NOMO-1 treated with DMSO at 0.1 percent for 48 hours (cell line): ENCODE results near the gene GCA.

Source experiments
- DNase-seq: peaks from one replicate; lab custom pipeline; 2025; ENCODE audit not compliant: unreplicated experiment; lab: John Stamatoyannopoulos, UW

GCA gene

DNA sequence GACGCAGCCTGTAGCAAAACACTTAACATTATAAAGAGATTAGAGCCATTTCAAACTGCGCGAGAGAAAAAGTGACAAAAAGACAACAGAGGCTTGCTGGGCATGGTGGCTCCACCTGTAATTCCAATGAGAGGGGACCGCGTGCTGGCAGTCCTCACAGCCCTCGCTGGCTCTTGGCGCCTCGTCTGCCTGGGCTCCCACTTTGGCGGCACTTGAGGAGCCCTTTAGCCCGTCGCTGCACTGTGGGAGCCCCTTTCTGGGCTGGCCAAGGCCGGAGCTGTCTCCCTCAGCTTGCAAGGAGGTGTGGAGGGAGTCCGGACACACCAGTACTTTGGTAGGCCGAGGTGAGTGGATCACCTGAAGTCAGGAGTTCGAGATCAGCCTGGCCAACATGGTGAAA lies 16.1 kb upstream of the GCA start:
- DNase-seq, result no peak

DNA sequence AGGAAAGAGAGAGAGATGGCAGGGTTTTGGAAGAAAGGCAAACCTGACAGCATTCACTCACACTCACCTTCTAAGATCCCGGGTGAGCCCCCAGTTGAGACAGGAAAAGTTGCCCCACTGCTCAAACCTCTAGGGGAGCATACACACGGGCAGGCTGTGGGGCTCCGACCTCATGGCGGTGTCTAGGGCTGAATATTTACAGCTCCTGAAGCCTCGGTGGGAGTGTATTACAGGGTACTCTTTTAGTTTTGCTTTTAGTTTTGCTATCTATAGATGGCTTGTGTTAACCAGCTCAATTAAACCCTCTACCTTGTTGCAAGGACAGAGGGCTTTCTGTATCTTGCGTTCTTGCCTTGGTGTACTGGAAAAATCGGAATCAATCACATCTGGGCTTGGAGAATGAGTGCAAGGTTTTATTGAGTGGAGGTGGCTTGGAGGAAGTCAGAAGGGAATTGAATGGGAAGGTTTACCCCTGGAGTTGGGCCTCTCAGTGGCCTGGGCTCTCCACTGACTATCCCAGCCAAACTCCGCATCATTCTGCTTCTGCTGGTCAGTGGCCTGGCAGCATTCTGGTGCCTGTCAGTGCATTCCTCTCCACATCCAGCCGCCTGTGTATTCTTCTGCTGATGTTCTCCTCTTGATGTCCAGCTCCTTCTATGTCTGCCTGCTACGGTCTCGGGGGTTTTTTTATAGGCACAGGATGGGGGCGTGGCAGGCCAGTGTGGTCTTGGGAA lies 15.3 kb upstream of the GCA start:
- DNase-seq, result no peak

DNA sequence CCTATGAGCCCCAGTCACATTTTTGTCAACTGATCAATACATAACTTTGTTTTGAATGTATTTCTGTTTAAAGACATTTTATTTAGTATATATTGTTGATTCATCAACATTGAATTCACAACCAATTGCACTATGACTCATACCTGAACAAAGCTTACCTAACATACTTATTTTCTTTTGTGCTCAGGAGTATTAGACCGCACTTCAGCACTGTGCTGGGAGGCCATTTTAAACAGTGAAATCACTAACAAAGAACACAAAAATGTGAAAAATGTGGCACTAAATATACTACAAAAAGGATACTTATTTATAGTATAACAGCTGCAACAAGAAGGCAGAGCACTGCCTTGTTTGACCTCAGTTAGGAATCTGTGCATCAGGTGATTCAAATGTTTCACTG lies 13.1 kb upstream of the GCA start:
- no peak for DNase-seq

DNA sequence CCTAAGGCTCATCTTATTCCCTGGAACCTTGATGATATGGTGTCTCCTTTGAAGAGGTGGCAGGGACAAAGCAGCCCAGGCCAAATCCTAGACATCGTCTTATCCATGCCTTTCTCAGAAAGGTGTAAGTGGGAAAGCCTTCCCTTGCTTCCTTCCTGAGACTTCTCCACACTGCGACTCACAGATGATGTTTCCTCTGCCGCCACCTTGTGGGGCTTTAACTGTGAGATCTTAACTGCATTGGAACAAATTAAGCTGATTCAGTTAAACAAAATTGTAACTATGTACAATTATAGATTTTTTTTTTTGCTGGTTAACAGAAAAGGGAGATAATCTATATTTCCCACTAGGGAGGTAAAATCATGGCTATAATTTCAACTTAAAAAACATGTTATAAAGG lies 10.0 kb upstream of the GCA start:
- DNase-seq, result no peak

DNA sequence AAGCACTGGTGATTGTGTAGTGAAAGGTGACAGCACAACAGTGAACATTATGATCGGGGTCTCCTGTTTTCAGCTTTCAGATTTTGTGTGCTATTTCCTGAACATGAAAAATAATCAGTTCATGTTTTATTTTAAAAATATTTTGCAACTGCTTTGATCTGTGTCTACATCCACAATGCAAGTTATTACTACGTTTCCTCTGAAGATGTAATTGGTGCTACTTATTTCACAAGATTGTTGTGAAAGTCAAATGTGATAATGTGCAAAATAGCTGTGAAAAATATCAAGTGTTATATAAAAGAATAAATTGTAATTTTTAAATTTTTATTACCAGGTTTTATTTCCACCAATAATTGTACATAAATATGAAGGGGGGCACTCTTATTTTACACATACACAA lies 6.1 kb upstream of the GCA start:
- peak; percentile 22 for DNase-seq

DNA sequence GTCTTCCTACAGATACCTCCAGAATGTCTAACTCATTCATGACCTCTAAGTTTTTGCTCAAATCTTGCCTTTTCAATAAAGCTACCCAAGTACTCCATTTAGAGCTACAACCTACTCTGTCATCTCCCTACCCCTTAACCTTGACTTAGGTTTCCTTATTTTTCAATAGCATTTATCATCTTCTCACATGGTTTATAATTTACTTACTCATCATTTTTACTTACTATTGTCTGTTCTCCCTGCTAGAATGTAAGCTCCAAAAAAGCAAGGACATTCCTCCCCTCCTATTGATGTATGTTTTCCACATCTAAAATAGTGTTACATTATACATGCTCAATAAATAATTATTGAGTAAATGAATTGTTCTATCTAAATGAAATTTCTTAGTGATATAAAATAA lies 3.1 kb upstream of the GCA start:
- DNase-seq, result no peak

DNA sequence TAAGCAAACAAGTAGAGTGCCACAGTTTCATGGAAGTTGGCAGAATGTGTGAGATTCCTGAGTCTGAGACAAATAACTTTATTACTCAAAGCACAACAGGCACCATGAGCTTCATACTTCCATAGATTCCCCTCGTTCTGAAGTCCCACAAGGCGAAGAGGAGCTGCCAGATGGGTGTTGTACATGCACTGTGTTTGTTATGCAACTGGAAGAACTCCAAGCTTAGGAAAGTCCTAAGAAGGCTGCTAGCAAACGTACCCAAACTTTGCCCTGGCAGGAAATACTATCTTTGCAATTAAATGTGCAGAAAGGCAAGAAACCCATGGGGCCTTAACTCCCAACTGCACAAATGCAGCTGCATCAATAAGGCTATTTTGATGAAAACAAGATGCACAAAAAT lies 1.6 kb upstream of the GCA start:
- no peak for DNase-seq

DNA sequence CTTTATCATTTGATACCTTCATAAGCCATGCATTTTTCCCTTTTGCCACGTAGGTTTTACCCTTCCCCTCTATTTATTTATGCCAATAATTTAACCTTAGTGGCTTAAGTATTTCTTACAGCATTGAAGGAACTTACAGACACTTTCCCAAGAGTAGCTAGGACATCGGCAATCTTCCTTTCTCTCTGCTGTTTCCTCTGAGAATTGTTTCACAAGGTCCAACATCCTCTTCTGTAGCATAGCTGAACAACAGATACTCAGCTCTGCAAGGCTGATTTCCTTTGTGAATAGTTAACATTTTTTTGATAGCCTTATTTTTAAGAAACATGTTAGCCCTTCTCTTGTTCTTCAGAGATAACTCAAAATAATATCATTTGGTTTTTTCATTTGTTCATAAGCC lies 1.1 kb upstream of the GCA start:
- DNase-seq, result peak; percentile 30

DNA sequence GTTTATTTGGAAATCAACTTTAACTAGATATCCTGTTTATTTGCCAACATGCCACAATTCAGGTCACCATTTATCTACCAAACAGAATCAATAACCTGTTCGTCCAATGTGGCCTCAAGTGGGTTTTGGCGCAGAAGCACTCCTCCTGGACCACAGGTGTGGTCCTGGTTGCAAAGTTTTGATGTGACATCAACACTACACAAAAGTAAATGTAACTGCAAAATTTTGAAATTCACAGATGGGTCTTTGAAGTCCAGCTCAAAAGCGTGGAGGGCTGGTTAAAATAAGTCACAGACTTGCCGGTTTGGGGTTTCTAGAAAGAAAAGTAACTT lies 474 bp upstream of the GCA start:
- no peak for DNase-seq

DNA sequence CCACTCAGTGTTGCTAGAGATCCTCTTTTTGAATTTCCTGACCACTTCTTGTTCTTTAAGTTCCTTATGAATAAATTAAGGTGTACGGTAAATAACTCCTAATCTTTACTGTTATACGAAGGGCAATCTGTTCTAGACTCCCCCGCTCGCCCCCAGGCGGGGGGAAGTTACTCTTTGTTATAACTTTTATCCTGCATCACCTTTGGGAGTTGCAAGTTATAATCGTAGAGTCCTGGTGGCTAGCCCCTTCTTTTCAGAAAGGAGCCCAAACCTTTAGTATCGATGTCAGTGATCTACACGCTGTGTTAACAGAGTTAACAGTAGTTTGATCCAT lies 652 bp downstream of the GCA start:
- no peak for DNase-seq

DNA sequence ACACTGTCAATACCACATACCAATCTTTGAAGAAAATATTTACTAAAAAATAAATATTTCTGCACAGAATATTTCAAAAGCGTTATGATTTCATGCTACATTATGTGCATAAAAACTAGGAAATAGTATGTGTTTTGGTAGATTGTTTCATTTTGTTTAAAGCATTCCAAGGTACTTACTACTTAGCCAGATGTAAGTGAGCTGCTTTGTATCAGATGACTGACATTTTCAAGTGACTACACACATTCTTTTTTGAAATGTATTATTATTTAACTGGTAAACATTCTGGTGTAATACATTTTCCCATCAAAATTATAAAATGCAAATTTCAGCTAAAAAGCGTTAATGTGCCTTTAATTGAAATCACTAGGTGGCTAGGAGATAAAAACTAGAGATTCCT lies 21.5 kb downstream of the GCA start:
- DNase-seq, result no peak

DNA sequence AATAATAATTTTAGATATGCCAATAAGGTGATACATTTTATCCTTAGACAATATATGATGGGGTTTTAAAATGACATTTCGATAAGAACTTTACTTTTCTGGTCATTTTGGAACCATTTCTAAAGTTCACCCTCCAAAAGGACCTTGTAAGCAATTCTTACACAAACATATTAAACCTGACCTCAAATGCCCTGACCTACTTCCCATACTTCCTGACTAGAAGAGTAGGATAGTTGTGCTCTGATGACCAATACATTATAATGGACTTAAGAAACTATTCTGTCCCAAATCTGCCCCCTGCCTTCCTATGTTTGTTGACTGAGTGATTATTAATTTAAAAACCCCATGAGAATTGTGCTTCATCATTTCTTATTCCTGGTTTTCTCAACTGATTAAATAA lies 24.6 kb downstream of the GCA start:
- DNase-seq, result no peak

DNA sequence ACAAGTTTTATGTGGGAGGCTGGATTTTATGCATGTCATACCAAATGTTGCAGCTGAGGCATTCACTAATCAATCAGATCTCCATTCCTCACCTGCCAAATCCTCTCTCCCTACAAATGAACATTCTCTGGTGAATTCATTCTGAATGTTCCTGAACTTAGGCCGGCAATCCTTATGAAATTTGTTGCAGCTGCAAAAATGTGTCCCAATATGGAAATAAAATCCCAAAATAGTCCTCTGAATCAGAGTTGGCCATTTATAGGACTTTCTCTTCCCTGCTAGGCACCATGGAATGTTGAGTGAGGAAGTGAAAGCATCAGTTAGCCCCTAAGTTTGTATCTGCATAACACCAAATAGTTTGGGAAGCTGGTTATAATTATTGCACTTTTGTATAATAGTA lies 25.6 kb downstream of the GCA start:
- DNase-seq, result no peak

DNA sequence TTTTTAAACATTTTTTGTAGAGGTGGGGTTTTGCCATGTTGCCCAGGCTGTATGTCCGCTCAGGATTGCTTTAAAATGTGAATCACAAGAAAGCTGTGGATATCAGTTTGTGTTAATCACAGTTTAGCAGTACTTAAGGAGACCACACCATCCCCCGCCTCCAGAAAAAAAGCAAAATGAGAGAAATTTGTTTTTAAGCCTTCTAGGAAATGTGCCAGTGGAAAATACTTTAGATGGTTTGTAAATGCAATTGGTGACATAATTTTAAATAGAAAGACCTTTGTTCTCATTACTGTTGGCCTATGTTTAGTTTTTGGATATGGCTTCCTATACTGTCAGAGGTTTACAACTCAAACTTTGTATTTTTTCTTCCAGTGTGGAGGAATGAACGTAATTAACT lies 27.0 kb downstream of the GCA start:
- no peak for DNase-seq

DNA sequence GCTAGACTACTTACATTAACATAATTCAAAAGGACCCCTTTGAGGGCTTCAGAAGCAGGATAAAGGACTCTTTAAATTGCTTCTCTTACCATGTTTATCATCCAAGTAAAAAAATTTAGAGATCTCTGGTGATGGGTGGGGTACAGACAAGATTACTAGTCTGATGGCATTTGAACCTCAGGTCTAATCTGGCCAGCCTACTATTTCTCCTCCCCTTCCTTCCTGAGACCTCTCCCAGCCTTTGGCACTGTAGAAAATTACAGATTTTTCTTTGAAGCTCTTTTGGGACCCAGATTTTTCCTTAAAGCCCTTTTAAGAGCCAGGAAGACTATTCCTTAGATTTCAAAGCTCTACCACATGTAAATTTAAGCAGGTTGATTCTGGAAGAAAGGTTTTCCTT lies 28.9 kb downstream of the GCA start:
- DNase-seq, result no peak

DNA sequence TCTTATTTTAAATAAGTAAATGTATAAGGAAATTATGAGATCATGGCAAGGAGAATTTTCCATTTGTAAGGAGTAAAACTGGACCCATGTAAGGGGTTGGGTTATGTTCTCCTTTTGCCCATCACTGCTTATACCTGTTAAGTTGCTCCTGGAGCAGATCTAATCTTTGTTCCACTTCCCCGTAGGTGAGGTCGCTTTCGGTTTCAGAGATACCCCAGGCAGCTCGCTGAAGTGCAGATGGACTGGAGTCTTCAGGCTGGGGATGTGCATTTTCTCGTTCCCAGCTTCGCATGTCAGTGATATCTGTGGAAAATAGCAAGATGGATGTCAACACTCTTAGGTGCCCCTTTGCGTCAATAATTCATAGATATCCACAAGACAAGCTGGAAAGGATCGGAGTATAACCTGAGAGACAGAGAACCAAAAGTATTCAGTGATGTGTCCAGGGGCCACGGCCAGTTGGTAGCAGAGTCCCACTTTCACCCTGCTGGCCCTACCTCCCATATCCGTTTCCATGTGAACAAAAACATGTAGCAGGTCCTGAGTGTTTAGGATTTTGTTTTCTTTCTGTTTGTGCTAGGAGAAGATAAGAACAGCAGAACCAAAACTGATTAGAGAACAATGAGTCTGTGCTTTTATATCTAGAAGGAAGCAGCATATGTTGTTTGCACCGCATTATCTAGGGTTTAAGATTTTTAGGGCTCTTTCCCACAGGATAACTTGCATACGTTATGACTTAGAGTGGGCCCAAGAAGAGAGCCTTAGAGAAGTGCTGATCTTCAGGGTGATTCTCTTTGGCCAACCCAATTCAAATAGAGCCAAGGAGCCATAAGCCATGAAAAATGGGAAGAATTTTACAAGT lies 36.0 kb downstream of the GCA start:
- DNase-seq, result no peak

DNA sequence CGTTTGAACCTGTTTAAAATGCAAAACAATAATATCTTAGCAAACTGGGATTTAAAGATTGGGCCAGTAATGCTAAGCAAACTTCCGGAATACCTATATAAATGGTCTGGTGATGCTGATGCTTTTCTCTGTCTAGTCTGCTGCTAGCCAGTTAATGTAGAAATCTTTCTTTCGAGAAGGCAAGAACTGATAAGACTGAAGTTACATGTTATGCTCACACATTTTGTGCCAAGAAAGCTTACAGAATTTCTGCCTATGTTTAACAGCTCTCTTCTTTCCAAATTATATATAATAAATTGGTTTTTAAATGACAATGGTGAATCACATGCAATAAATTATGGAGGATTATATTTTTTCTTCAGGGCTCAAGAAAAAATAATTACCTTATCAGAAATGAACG lies 37.9 kb downstream of the GCA start:
- no peak for DNase-seq

DNA sequence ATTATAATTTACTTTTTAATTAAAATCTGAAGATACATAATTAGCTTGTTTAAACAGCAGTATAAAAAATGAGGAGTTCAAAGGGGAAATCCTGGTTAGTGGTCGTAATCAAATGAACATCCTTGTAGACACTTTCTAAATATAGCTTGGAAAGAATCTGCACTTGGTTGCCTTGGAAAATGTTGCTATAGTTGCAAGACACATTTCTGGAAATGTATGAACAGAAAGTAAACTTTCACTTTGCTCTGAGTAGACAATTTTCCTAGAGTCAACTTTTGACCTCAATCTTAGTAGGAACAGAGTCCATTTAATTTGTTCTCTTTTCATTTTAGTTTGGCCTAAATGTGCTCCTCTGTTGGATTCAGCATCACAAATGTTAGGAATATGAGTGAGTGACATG lies 38.3 kb downstream of the GCA start:
- no peak for DNase-seq

DNA sequence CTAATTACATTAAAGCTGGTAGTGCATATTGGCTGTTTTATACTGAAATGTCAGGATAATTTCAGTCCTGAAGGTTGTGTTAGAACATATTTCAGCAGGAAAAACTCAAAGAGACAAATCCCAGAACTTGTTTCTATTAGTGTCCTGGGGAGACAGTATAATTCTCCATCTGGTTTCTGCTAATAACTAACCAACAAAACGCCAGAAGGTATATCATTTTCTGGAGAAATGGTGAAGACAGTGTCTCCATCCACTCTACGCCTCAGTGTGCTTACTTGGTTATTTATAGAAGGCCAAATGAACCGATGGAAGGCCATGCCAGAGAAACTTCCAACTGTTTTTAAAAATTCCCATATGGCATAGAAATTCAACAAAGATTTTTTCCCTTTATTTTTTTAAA lies 41.6 kb downstream of the GCA start:
- no peak for DNase-seq

DNA sequence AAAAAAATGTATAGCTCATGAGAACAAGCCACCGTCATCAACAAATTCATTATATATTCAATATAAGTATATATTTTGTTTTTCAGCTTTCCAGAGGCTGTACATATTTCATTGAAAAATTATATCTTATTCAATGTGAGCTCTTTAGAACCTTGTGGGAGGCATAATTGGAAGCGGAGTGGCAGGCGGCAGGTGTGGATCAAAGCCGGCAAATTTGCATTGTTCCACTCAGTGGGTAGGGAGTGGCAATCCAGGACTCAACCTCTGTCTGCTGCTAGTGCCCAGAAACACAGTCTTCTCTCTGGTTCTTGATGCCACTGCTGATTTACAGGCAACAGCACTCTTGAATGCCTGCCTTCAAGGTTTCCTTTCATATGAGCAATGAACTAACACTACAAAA lies 46.9 kb downstream of the GCA start:
- no peak for DNase-seq

DNA sequence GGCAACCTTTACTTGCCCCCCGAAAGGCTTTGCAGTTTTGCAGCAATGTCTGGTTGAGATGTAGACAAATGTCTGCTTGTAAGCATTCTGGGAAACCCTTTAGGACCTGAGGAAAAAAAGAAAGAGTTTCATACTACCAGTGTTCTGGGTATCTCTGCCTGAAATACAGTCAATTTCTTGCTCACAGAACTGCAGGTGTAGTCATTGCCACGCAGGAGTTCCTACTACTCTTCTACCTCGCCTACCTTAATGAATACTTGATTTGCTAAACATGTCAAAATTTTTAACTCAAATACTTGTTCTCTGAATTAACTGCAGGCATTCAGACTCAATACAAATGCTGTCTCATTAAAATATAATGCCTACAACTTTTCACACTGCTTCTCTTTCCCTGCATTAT lies 56.4 kb downstream of the GCA start:
- DNase-seq, result no peak

DNA sequence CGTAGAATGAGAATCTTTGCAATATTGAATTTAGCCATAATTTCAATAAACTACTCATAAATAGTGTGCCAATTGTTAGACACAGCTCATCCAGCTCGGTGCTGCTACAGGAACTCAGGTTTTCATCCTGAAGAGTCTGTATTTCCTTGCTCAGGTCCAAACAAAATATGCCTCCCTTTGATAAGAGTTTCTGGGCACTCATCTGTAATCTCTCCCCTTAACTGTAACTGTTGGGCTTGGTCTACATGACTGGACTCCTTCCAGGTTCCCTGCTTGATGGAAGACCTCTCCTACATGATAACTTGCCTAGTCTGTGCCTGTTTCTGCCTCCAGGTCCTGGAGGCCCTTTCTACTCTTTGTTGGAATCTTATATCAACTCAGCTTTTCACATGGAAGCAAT lies 57.9 kb downstream of the GCA start:
- no peak for DNase-seq

DNA sequence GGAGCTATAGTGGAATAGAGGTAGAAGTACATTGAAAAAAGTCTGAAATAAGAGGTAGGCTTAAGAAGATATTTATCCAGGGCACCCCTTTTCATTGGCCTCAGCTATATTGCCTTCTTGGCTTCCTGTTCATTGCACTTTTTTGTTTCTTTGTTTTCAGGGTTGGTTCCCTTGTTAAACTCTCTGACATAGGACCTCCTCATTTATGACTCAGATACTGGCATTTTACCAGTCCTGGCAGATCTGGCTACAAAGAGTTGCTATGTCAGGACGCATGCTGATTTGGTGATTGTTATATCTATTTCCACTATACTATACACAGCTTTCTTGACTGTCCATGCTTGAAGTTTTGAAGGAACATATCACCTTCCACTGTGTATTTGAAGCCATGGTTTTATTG lies 60.0 kb downstream of the GCA start:
- DNase-seq, result no peak
